Activated CD4-positive, CD25-positive, alpha-beta regulatory T cell treated with anti-CD3 and anti-CD28 coated beads, Interleukin-2, amount 50 U/mL, for 72 hours (primary cell): ENCODE data around the gene THUMPD1.

ENCODE experiments used
- DNase-seq: peaks from one replicate; pipeline ENCODE4 v3.0.0; 2021

The THUMPD1 gene

DNA sequence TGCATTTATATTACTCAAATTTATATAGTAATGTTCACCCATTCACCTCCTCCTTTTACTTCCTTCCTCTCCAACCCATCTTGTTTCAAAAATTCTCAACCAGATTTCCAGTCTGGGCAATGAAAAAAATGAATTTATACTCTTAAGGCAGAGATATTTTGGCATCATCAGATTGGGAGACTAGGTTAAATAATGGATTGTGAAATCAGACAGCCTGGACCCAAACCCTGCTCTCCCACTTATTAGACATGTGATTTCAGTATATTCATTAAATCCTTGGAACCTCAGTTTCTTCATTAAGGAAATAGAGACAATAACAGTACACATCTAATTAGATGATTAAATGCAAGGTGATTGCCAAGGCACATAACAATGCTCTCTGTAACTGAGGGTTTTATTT, 52.0 kb downstream of the THUMPD1 start:
- no peak for DNase-seq

DNA sequence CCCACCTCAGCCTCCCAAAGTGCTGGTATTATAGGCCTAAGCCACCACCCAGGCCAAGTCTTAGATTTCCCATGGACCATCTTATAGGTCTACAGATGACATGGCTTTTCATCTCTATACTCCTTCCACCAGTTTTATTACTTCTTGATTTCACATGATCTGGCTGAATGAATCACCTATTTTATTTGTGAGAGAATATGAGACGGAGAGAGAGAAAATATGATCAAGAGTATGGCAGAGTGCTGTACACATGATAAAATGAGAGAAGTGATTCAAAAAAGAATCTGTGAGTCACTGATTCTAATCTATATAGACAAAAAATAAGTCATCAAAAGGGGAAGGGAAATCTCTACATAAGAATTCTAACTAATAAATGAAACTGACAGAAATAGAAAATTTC, 57.8 kb downstream of the THUMPD1 start:
- DNase-seq = no peak
